Measurements from ENCODE around the gene CAPN5. TPM values are rescaled to one million over a fixed set of nuclear protein-coding genes. Genes with fewer than 3 reads are reported as not detected.

CAPN5 gene
- total RNA-seq, 1 donor from 2014 or later, result 7.4 TPM

- H3K27me3 ChIP-seq, result no peaks in the 10 kb centered on the region
- H3K4me2 ChIP-seq, result no peak overlapping the region
- no peaks in the 10 kb centered on the region for H3K79me2 ChIP-seq (ENCODE audit: low read depth)
- H3K4me1 ChIP-seq, result peaks cover 4% of the 10 kb centered on the region
- H3F3A ChIP-seq (ENCODE audit: low read depth), result no peaks in the 10 kb centered on the region
- H3K27me3 Mint-ChIP-seq (ENCODE audit: insufficient read depth, low read depth), result no peaks in the 10 kb centered on the region
- H3K4me3 Mint-ChIP-seq, result no peak overlapping the region
- no peak for DNase-seq (ENCODE audit: low spot score)
- H2AFZ ChIP-seq (replicated peaks), result no peak overlapping the region
- no peak overlapping the region for H3K27ac ChIP-seq
- H3K9ac ChIP-seq, result no peak overlapping the region
- no peak overlapping the region for H3K4me3 ChIP-seq
- no peak for TF ChIP-seq EZH2phosphoT487 (IDR thresholded peaks at IDR 0.05)
- TF ChIP-seq CTCF (IDR thresholded peaks at IDR 0.05), result no peak
- TF ChIP-seq EZH2 (IDR thresholded peaks at IDR 0.05), result no peak
- H4K20me1 ChIP-seq (ENCODE audit: low read depth), result no peaks in the 10 kb centered on the region
- H3K27ac Mint-ChIP-seq, result no peak overlapping the region
- peaks cover under 1% of the 10 kb centered on the region for H3K36me3 Mint-ChIP-seq
- no peaks in the 10 kb centered on the region for H3K36me3 ChIP-seq
- no peaks in the 10 kb centered on the region for H3K4me1 Mint-ChIP-seq
- no peaks in the 10 kb centered on the region for H3K9me3 ChIP-seq (ENCODE audit: low read depth)
- no peaks in the 10 kb centered on the region for H3K9me3 Mint-ChIP-seq
These were observed 40.0 kb upstream of the CAPN5 start for GRCh38 chr11:77026743-77027142.

- Mint-ChIP-seq H3K27me3 (ENCODE audit: insufficient read depth, low read depth) (no peaks in the 10 kb centered on the region), H3K27ac (no peak overlapping the region), H3K9me3 (no peaks in the 10 kb centered on the region), H3K4me3 (no peak overlapping the region), H3K4me1 (no peaks in the 10 kb centered on the region), H3K36me3 (no peaks in the 10 kb centered on the region)
- H3K9me3 ChIP-seq (ENCODE audit: low read depth), result no peaks in the 10 kb centered on the region
- no peaks in the 10 kb centered on the region for H4K20me1 ChIP-seq (ENCODE audit: low read depth)
- no peak overlapping the region for H3K27ac ChIP-seq
- no peak overlapping the region for H2AFZ ChIP-seq (replicated peaks)
- no peaks in the 10 kb centered on the region for H3K27me3 ChIP-seq
- H3K36me3 ChIP-seq, result no peaks in the 10 kb centered on the region
- peaks cover 4% of the 10 kb centered on the region for H3K4me1 ChIP-seq
- H3K9ac ChIP-seq, result no peak overlapping the region
- TF ChIP-seq EZH2phosphoT487 (IDR thresholded peaks at IDR 0.05) (no peak), CTCF (IDR thresholded peaks at IDR 0.05) (no peak), EZH2 (IDR thresholded peaks at IDR 0.05) (no peak)
- no peak for DNase-seq (ENCODE audit: low spot score)
- no peaks in the 10 kb centered on the region for H3F3A ChIP-seq (ENCODE audit: low read depth)
- no peaks in the 10 kb centered on the region for H3K79me2 ChIP-seq (ENCODE audit: low read depth)
- H3K4me2 ChIP-seq, result no peak overlapping the region
- H3K4me3 ChIP-seq, result no peak overlapping the region
These were observed 39.5 kb upstream of the CAPN5 start for GRCh38 chr11:77027275-77027674.

- Histone ChIP-seq H3K4me2 (no peak overlapping the region), H2AFZ (replicated peaks) (no peak overlapping the region), H3K4me3 (no peak overlapping the region), H3K9me3 (ENCODE audit: low read depth) (no peaks in the 10 kb centered on the region), H3K27ac (no peak overlapping the region), H3K27me3 (no peaks in the 10 kb centered on the region), H4K20me1 (ENCODE audit: low read depth) (no peaks in the 10 kb centered on the region), H3K4me1 (peaks cover 10% of the 10 kb centered on the region), H3F3A (ENCODE audit: low read depth) (peaks cover 6% of the 10 kb centered on the region), H3K79me2 (ENCODE audit: low read depth) (no peaks in the 10 kb centered on the region), H3K36me3 (no peaks in the 10 kb centered on the region), H3K9ac (no peak overlapping the region)
- DNase-seq (ENCODE audit: low spot score), result no peak
- Mint-ChIP-seq H3K9me3 (no peaks in the 10 kb centered on the region), H3K27me3 (ENCODE audit: insufficient read depth, low read depth) (no peaks in the 10 kb centered on the region), H3K36me3 (no peaks in the 10 kb centered on the region), H3K4me1 (no peaks in the 10 kb centered on the region), H3K4me3 (no peak overlapping the region), H3K27ac (no peak overlapping the region)
- TF ChIP-seq EZH2phosphoT487 (IDR thresholded peaks at IDR 0.05) (no peak), EZH2 (IDR thresholded peaks at IDR 0.05) (no peak), CTCF (IDR thresholded peaks at IDR 0.05) (no peak)
These were observed 36.9 kb upstream of the CAPN5 start for GRCh38 chr11:77029829-77030228.

All from neural progenitor cell (in vitro differentiated cells).